Pancreas (tissue), 10 donors: ENCODE data around the gene SNTG2. TPM values are rescaled to one million over a fixed set of nuclear protein-coding genes. Genes with fewer than 3 reads are reported as not detected.
A peak's percentile ranks its signal among the peaks of the same experiment; 100 is the strongest.

Experiments
- ATAC-seq, 4 donors: fragments of 200-7000 bp; cut with Tn5 transposase; one replicate each; pipeline versions ENCODE4 v1.8.0 to v1.9.1; 2020; ENCODE audit warnings: mild to moderate bottlenecking in 4 of 4, moderate library complexity in 4 of 4
- DNase-seq, 6 donors: peaks; one replicate each; pipeline ENCODE4 v3.0.0-alpha.2; 2020
- FAIRE-seq: peaks from 2 replicates; lab custom pipeline; 2012; peaks lifted over from hg19 to GRCh38; lab: Jason Lieb, UNC
- H3K27ac ChIP-seq, 4 donors: fragments of 200-600 bp; sonication (generic); 1 replicate in 3 of 4; 2 replicates in 1 of 4; pipeline versions ENCODE4 v1.5.0 to v1.8.0; 2020
- H3K27me3 ChIP-seq, 4 donors: fragments of 200-600 bp; one replicate each; pipeline ENCODE4 v1.8.0; 2021
- H3K36me3 ChIP-seq, 3 donors: fragments of 200-600 bp; sonication (generic) in 1 of 3; one replicate each; pipeline versions ENCODE4 v1.5.0 to v1.8.0; 2020 to 2021
- H3K4me1 ChIP-seq, 3 donors: fragments of 200-600 bp; one replicate each; pipeline ENCODE4 v1.8.0; 2021
- H3K4me3 ChIP-seq, 4 donors: fragments of 200-600 bp; sonication (generic) in 2 of 4; one replicate each; pipeline versions ENCODE4 v1.5.0 to v1.8.0; 2020 to 2021
- H3K9me3 ChIP-seq, 4 donors: fragments of 200-600 bp; one replicate each; pipeline ENCODE4 v1.8.0; 2021
- WGBS, 2 donors: extraction: QIAGEN DNeasy Blood & Tissue Kit; methylation state at CpG; one replicate each; pipeline ENCODE4 v1.1.7; 2013; 5-methylcytosine and 5-hydroxymethylcytosine counted together
- intact Hi-C, 3 donors: fragments of 100-400 bp; cut with DNase I; formaldehyde crosslinking; loops; one replicate each; pipeline versions ENCODE4 v1.11.1 to v1.14.2; 2022
- polyA plus RNA-seq, 2 donors: library from polyadenylated mRNA; stranded (reverse); fragments of 200-250 nt; gene quantifications; one replicate each; pipeline ENCODE4 v1.2.3, GENCODE V29; 2013
- total RNA-seq, 6 donors: library from RNA; stranded (reverse); fragmentation: NEBNext Ultra II Directional in 4 of 6; extraction: Animal tissue kit (Norgen Biotek cat#: 25700) in 4 of 6; gene quantifications; one replicate each; pipeline versions ENCODE4 v1.2.1 to v1.2.4, GENCODE V29; 2021 to 2023
- TF ChIP-seq, protein P1 (sequence below), 4 donors: fragments of 200-600 bp; sonication (generic) in 3 of 4; IDR thresholded peaks; one replicate each; pipeline versions ENCODE4 v1.5.0 to v1.8.0; 2021; ENCODE audit warnings: antibody characterized with exemption in 4 of 4
- donor health status: healthy with polysubstance abuse.
- donor health status: DM: no; HTN: no; CAD: no; lungs with moderate emphysema.
- donor health status: DM: no; HTN: no; CAD: no.
- donor health status: control.
- donor health status: control.
- donor health status: Bipolar disorder and iron deficiency.
- donor health status: DM: yes; HTN: yes; CAD: no.
- donor health status: DM: no; HTN: no; CAD: no.
- donor health status: DM: no; HTN: no; CAD: no.
- donor health status: DM: yes; HTN: yes; CAD: no.

The SNTG2 gene
- total and polyA plus RNA-seq, 8 donors: 1.4 to 19.2 (median 4.6) TPM

DNA sequence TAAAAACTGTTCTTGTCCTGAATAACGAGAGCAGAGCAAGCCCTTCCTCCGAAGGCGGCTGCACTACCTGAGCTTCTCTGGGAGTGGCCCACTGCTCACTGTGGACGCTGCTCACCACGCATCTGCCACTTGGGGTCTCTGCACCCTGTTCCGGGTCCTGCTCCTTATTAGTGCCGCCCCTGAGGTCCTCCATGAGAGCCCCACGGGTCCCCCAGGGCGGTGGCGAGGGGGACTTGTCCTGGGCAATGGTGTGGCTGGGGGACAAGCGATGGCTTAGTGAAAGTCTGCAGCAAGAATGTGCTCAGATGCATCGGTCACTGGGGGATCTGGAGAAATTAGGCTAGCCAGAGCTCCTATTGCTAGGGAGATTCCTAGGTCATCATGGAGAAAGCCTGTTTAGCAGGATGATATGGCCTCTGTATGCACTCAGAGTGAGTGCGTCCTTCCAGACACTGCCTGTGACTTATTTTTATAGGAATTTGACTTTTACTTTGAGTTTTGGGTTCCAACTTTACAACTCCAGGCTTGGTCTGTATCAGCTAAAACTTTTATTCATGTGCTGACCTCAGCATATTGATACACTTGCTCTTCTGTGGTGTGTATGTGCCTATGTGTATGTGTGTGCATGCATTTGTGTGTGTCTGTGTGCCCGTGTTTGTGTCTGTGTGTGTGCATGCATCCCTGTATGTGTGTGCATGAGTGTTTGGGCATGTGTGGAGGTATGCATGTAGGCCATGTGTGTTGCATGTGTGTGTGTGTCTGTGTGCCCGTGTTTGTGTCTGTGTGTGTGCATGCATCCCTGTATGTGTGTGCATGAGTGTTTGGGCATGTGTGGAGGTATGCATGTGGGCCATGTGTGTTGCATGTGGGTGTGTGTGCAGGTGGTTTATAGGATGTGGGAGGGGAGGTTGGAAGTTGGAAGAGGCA is 129.5 kb downstream of the SNTG2 start:
- intact Hi-C loops: no loop called here
- FAIRE-seq (no peak), DNase-seq (no peak), ATAC-seq (no peak)
- H3K27ac ChIP-seq: no peak overlapping the region
- TF ChIP-seq, protein P1, sequence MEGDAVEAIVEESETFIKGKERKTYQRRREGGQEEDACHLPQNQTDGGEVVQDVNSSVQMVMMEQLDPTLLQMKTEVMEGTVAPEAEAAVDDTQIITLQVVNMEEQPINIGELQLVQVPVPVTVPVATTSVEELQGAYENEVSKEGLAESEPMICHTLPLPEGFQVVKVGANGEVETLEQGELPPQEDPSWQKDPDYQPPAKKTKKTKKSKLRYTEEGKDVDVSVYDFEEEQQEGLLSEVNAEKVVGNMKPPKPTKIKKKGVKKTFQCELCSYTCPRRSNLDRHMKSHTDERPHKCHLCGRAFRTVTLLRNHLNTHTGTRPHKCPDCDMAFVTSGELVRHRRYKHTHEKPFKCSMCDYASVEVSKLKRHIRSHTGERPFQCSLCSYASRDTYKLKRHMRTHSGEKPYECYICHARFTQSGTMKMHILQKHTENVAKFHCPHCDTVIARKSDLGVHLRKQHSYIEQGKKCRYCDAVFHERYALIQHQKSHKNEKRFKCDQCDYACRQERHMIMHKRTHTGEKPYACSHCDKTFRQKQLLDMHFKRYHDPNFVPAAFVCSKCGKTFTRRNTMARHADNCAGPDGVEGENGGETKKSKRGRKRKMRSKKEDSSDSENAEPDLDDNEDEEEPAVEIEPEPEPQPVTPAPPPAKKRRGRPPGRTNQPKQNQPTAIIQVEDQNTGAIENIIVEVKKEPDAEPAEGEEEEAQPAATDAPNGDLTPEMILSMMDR (IDR thresholded peaks at IDR 0.05): no peak
- no peaks in the 10 kb centered on the region for H3K36me3 ChIP-seq
- no peak overlapping the region for H3K4me3 ChIP-seq
- 77 to 85% methylated on average over 15 of the region's 15 CpGs for WGBS, 2 donors
- no peaks in the 10 kb centered on the region for H3K27me3 ChIP-seq
- H3K9me3 ChIP-seq: no peaks in the 10 kb centered on the region
- H3K4me1 ChIP-seq: no peaks in the 10 kb centered on the region

DNA sequence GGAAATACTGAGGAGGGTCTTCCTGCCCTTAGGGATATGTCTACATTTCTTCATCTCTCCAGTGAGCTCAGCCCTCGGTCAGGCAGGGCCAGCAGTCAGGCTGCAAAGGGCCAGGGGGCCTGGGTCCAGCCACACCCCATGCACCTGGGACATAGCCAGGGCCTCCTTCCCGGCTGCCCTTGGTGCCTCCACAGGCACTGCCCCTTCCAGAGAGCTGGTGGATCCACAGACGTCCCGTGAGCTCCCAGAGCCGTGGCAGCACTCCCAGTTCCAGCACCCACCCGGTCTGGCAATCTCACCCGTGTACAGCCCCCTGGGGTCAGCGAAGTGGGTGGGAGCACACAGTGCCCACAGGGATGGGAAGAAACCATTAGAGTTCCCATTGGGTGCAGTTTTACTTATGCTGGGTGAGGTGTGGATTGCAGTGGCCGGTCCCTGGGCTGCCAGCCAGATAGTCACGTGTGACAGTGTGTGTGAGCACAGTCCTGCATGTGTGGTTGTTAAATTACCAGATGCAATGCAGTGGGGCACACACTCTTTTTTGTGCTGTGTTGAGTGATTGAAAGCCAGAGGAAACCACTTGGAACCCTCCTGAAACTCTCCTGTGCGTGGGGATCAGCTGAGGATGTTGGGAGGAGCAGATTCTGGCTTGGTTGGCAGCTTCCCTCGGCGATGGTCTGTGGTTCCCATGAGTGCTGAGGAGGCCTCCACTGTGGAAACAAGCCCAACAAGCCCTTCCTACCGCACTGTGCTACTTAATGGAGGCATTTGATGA is 131.0 kb downstream of the SNTG2 start:
- no peak overlapping the region for H3K4me3 ChIP-seq
- WGBS, 2 donors: 53 to 55% methylated on average over 14 of the region's 14 CpGs
- no peaks in the 10 kb centered on the region for H3K4me1 ChIP-seq
- no peaks in the 10 kb centered on the region for H3K27me3 ChIP-seq
- peak; percentile 70 to 81 (median 80) for ATAC-seq
- TF ChIP-seq, protein P1 (IDR thresholded peaks at IDR 0.05): no peak
- H3K36me3 ChIP-seq: no peaks in the 10 kb centered on the region
- intact Hi-C loops: no loop called here
- peak in 5 of 6 donors; percentile 49 to 74 (median 56) for DNase-seq
- no peak for FAIRE-seq
- H3K9me3 ChIP-seq: no peaks in the 10 kb centered on the region
- no peak overlapping the region for H3K27ac ChIP-seq

GRCh38 chr2:1082456-1083205 is 132.0 kb downstream of the SNTG2 start:
- Histone ChIP-seq H3K4me1 (no peaks in the 10 kb centered on the region), H3K27ac (no peak overlapping the region), H3K27me3 (no peaks in the 10 kb centered on the region), H3K36me3 (no peaks in the 10 kb centered on the region), H3K9me3 (no peaks in the 10 kb centered on the region), H3K4me3 (no peak overlapping the region)
- TF ChIP-seq, protein P1 (IDR thresholded peaks at IDR 0.05): no peak
- WGBS, 2 donors: 84 to 88% methylated on average over 17 of the region's 17 CpGs
- intact Hi-C loops: no loop called here
- DNase-seq (no peak), FAIRE-seq (no peak), ATAC-seq (no peak)

DNA sequence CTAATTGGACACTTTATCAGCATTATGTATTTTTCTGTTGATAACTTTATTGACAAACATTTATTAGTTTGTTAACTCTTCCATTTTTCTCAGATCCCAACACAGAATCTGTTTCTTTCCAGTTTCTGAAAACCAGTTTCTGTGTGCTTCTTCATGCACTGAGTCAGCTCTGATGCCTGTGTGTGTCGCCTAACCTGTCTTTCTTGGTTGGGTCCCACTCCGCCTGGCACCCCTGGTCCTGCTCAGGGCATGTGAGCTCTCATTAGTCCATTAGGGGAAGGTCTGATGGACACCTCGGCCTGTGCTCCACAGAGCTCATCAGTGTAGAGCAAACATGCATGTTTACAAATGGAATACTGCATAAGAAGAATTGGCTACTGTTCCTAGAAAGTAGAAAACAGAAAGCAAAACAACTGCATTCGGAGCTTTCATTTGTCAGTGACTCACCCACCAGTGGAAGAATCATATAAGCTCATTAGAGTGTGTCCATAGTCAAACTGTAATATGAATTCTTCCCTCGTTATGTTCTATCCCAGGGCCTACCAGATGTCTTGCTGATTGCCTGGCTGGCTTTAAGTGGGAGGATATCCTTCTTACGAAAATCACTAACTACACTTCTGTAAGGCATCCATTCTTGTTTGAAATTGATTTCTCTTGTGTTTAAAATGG is 137.7 kb downstream of the SNTG2 start:
- H3K4me1 ChIP-seq: no peaks in the 10 kb centered on the region
- intact Hi-C loops: no loop called here
- H3K27ac ChIP-seq: no peak overlapping the region
- WGBS, 2 donors: 77 to 79% methylated on average over 6 of the region's 6 CpGs
- no peak for FAIRE-seq
- ATAC-seq: peak in 1 of 4 donors; percentile 22
- H3K4me3 ChIP-seq: no peak overlapping the region
- no peak for DNase-seq
- TF ChIP-seq, protein P1 (IDR thresholded peaks at IDR 0.05): no peak
- H3K27me3 ChIP-seq: no peaks in the 10 kb centered on the region
- H3K36me3 ChIP-seq: no peaks in the 10 kb centered on the region
- no peaks in the 10 kb centered on the region for H3K9me3 ChIP-seq
